Transverse colon (tissue), 4 donors: Measurements from ENCODE around the gene ZNRF3.
"Not testable (repeated sequence)": the region's sequence is repeated elsewhere in the genome, so short reads cannot be mapped to it uniquely, and the experiment has no call there.

Experiments
- CTCF ChIP-seq, 5 experiments: fragments of 200-600 bp in 3 of 5; fragments of 450-650 bp in 2 of 5; sonication (generic) in 3 of 5; IDR thresholded peaks; 1 replicate in 2 of 5; 2 replicates in 3 of 5; pipeline ENCODE4 v1.5.1; 2016 to 2017; ENCODE audit warnings: antibody characterized with exemption in 5 of 5, inconsistent platforms in 3 of 5, mild to moderate bottlenecking in 2 of 5, moderate library complexity in 1 of 5
- EP300 ChIP-seq: sonication (generic); formaldehyde crosslinking; IDR thresholded peaks from one replicate; pipeline ENCODE4 v1.6.1; 2017; ENCODE audit warnings: antibody characterized with exemption, low read depth
- POLR2A ChIP-seq: fragments of 450-650 bp; IDR thresholded peaks from one replicate; pipeline ENCODE4 v1.6.1; 2016; ENCODE audit warnings: antibody characterized with exemption, mild to moderate bottlenecking, moderate library complexity
- POLR2AphosphoS5 ChIP-seq, 3 donors: sonication (generic); formaldehyde crosslinking; IDR thresholded peaks; one replicate each; pipeline ENCODE4 v1.6.1; 2016; ENCODE audit warnings: antibody characterized with exemption in 3 of 3

GRCh38 chr22:29039684-29040083 is 156.3 kb downstream of the ZNRF3 start:
- not testable (repeated sequence) for TF ChIP-seq EP300; CTCF (IDR thresholded peaks at IDR 0.05); POLR2AphosphoS5 (IDR thresholded peaks at IDR 0.05); POLR2A
